ENCODE results near the gene CD200R1. TPM values are rescaled to one million over a fixed set of nuclear protein-coding genes. Genes with fewer than 3 reads are reported as not detected.

CD200R1 gene
- total RNA-seq, 2 experiments from 2014 or later, result 4.0 to 4.7 TPM

- H3K36me3 ChIP-seq (ENCODE audit: insufficient read depth, low read length), result no peaks in the 10 kb centered on the region
- ChIA-PET POLR2A (no interaction called here), CTCF (no interaction called here)
- no peak overlapping the region for H3K4me3 ChIP-seq (ENCODE audit: low read length)
- Mint-ChIP-seq H3K27me3 (no peaks in the 10 kb centered on the region), H3K9me3 (peaks cover 11% of the 10 kb centered on the region), H3K36me3 (ENCODE audit: low read depth) (no peaks in the 10 kb centered on the region), H3K4me1 (ENCODE audit: low read depth) (no peaks in the 10 kb centered on the region), H3K4me3 (no peak overlapping the region), H3K27ac (no peak overlapping the region)
- H3K27me3 ChIP-seq (ENCODE audit: control insufficient read depth in 1 of 2, insufficient read depth in 2 of 2, low read length in 2 of 2), result no peaks in the 10 kb centered on the region
- intact Hi-C loops (cut with DNase I, micrococcal nuclease), result no loop called here
- ATAC-seq (ENCODE audit: poor library complexity) (no peak), DNase-seq (no peak)
- no peak for TF ChIP-seq CTCF (IDR thresholded peaks at IDR 0.05)
- peaks cover 11% of the 10 kb centered on the region in 2 experiments for H3K9me3 ChIP-seq (ENCODE audit: control insufficient read depth in 1 of 2, insufficient read depth in 1 of 2, low read length in 2 of 2)
- no peak overlapping the region for H3K27ac ChIP-seq (ENCODE audit: low read depth in 1 of 2, low read length in 2 of 2)
- no peaks in the 10 kb centered on the region for H3K4me1 ChIP-seq (ENCODE audit: insufficient read depth, low read length)
Measured at GRCh38 chr3:112874725-112875124, 100.2 kb downstream of the CD200R1 start.

- POLR2A ChIA-PET, result no interaction called here
Measured at GRCh38 chr3:112873632-112874031, 101.3 kb downstream of the CD200R1 start.

GRCh38 chr3:112871735-112872134 lies 103.2 kb downstream of the CD200R1 start:
- intact Hi-C loops (cut with DNase I, micrococcal nuclease), result no loop called here
- DNase-seq (no peak), ATAC-seq (ENCODE audit: poor library complexity) (no peak)
- H3K9me3 ChIP-seq (ENCODE audit: control insufficient read depth in 1 of 2, insufficient read depth in 1 of 2, low read length in 2 of 2), result peaks cover 14 to 18% of the 10 kb centered on the region in 2 experiments
- no peaks in the 10 kb centered on the region for H3K36me3 ChIP-seq (ENCODE audit: insufficient read depth, low read length)
- no peak overlapping the region for H3K4me3 ChIP-seq (ENCODE audit: low read length)
- Mint-ChIP-seq H3K4me1 (ENCODE audit: low read depth) (no peaks in the 10 kb centered on the region), H3K9me3 (peaks cover 14% of the 10 kb centered on the region), H3K27me3 (no peaks in the 10 kb centered on the region), H3K36me3 (ENCODE audit: low read depth) (no peaks in the 10 kb centered on the region), H3K4me3 (no peak overlapping the region), H3K27ac (no peak overlapping the region)
- POLR2A ChIA-PET, result no interaction called here
- TF ChIP-seq CTCF (IDR thresholded peaks at IDR 0.05), result no peak
- CTCF ChIA-PET, result no interaction called here
- no peaks in the 10 kb centered on the region for H3K27me3 ChIP-seq (ENCODE audit: control insufficient read depth in 1 of 2, insufficient read depth in 2 of 2, low read length in 2 of 2)
- no peak overlapping the region for H3K27ac ChIP-seq (ENCODE audit: low read depth in 1 of 2, low read length in 2 of 2)
- no peaks in the 10 kb centered on the region for H3K4me1 ChIP-seq (ENCODE audit: insufficient read depth, low read length)

More at GRCh38 chr3:112873632-112874031, 101.3 kb downstream of the CD200R1 start:
- H3K27ac ChIP-seq (ENCODE audit: low read depth in 1 of 2, low read length in 2 of 2), result no peak overlapping the region
- H3K27me3 ChIP-seq (ENCODE audit: control insufficient read depth in 1 of 2, insufficient read depth in 2 of 2, low read length in 2 of 2), result no peaks in the 10 kb centered on the region
- H3K4me3 ChIP-seq (ENCODE audit: low read length), result no peak overlapping the region
- ATAC-seq (ENCODE audit: poor library complexity), result no peak
- Mint-ChIP-seq H3K4me3 (no peak overlapping the region), H3K9me3 (peaks cover 12% of the 10 kb centered on the region), H3K36me3 (ENCODE audit: low read depth) (no peaks in the 10 kb centered on the region), H3K4me1 (ENCODE audit: low read depth) (no peaks in the 10 kb centered on the region), H3K27me3 (no peaks in the 10 kb centered on the region), H3K27ac (no peak overlapping the region)
- no peaks in the 10 kb centered on the region for H3K4me1 ChIP-seq (ENCODE audit: insufficient read depth, low read length)
- intact Hi-C loops (cut with DNase I, micrococcal nuclease), result no loop called here
- TF ChIP-seq CTCF (IDR thresholded peaks at IDR 0.05), result no peak
- DNase-seq, result no peak
- CTCF ChIA-PET, result no interaction called here
- H3K9me3 ChIP-seq (ENCODE audit: control insufficient read depth in 1 of 2, insufficient read depth in 1 of 2, low read length in 2 of 2), result peaks cover 14 to 18% of the 10 kb centered on the region in 2 experiments
- H3K36me3 ChIP-seq (ENCODE audit: insufficient read depth, low read length), result no peaks in the 10 kb centered on the region

Other genes with a start within 250 kb of the CD200R1 start
- under 1 TPM in 1 of 2 experiments, not detected in 1; 0.17 TPM for gene CD200R1L, start 128.2 kb downstream of the CD200R1 start, total RNA-seq
- 10 to 100 TPM; 27.0 to 30.3 TPM for gene GTPBP8, start 15.9 kb upstream of the CD200R1 start, total RNA-seq
- gene BOC, start 236.5 kb upstream of the CD200R1 start, total RNA-seq, result not detected